B cell (primary cell): Measurements from ENCODE around the gene INPP5B.

Source experiments
- EZH2 ChIP-seq: IDR thresholded peaks from 2 replicates; pipeline ENCODE4 v1.6.1; 2012; ENCODE audit warnings: borderline replicate concordance, low read depth, mild to moderate bottlenecking, moderate library complexity, low read length; ENCODE audit not compliant: insufficient read depth, poor library complexity, severe bottlenecking
- TF ChIP-seq, protein P1 (sequence below): fragments of 200-600 bp; IDR thresholded peaks from one replicate; pipeline ENCODE4 v1.8.0; 2022; ENCODE audit warnings: antibody characterized with exemption, mild to moderate bottlenecking

DNA sequence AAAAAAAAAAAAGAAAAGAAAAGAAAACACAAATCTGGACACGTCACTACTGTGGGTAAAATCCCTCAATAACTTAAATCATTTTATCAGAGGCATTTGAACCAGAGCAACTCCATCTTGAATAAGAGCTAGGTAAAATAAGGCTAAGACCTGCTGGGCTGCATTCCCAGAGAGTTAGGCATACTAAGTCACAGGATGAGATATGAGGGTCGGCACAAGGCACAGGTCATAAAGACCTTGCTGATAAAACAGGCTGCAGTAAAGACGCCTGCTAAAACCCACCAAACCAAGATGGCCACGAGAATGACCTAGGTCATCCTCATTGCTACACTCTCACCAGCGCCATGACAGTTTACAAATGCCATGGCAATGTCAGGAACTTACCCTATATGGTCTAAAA lies 43.9 kb downstream of the INPP5B start:
- TF ChIP-seq, protein P1, sequence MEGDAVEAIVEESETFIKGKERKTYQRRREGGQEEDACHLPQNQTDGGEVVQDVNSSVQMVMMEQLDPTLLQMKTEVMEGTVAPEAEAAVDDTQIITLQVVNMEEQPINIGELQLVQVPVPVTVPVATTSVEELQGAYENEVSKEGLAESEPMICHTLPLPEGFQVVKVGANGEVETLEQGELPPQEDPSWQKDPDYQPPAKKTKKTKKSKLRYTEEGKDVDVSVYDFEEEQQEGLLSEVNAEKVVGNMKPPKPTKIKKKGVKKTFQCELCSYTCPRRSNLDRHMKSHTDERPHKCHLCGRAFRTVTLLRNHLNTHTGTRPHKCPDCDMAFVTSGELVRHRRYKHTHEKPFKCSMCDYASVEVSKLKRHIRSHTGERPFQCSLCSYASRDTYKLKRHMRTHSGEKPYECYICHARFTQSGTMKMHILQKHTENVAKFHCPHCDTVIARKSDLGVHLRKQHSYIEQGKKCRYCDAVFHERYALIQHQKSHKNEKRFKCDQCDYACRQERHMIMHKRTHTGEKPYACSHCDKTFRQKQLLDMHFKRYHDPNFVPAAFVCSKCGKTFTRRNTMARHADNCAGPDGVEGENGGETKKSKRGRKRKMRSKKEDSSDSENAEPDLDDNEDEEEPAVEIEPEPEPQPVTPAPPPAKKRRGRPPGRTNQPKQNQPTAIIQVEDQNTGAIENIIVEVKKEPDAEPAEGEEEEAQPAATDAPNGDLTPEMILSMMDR: no peak
- no peak for TF ChIP-seq EZH2
